MM.1S (cell line): ENCODE results near the gene NLRC3.

Source experiments
- CTCF ChIP-seq: fragments of 300-600 bp; sonication (generic); IDR thresholded peaks from 2 replicates; pipeline ENCODE4 v1.5.1; 2016; ENCODE audit warnings: antibody characterized with exemption, low read length, mixed read lengths
- EZH2 ChIP-seq: fragments of 300-600 bp; sonication (generic); optimal IDR thresholded peaks from 2 replicates; pipeline ENCODE3; 2017; ENCODE audit warnings: low read depth, mild to moderate bottlenecking, antibody characterized with exemption, low read length, mixed read lengths

GRCh38 chr16:3566990-3567389 is 10.2 kb downstream of the NLRC3 start:
- TF ChIP-seq CTCF: no peak
- TF ChIP-seq EZH2: no peak
